AG10803 (cell line): ENCODE data around the gene HBM.

Source experiments
- DNase-seq: peaks from one replicate; pipeline ENCODE4 v3.0.0; 2010; ENCODE audit warnings: low read depth
- H3K4me3 ChIP-seq: 2 replicates; pipeline ENCODE4 v1.5.1; 2011; ENCODE audit warnings: mild to moderate bottlenecking, low read length, control low read depth
- TF ChIP-seq, protein P1 (sequence below): conservative IDR thresholded peaks from 2 replicates; pipeline ENCODE4 v1.5.1; 2011; ENCODE audit warnings: mild to moderate bottlenecking, low read length, control low read depth, inconsistent platforms

The HBM gene, protein sequence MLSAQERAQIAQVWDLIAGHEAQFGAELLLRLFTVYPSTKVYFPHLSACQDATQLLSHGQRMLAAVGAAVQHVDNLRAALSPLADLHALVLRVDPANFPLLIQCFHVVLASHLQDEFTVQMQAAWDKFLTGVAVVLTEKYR

DNA sequence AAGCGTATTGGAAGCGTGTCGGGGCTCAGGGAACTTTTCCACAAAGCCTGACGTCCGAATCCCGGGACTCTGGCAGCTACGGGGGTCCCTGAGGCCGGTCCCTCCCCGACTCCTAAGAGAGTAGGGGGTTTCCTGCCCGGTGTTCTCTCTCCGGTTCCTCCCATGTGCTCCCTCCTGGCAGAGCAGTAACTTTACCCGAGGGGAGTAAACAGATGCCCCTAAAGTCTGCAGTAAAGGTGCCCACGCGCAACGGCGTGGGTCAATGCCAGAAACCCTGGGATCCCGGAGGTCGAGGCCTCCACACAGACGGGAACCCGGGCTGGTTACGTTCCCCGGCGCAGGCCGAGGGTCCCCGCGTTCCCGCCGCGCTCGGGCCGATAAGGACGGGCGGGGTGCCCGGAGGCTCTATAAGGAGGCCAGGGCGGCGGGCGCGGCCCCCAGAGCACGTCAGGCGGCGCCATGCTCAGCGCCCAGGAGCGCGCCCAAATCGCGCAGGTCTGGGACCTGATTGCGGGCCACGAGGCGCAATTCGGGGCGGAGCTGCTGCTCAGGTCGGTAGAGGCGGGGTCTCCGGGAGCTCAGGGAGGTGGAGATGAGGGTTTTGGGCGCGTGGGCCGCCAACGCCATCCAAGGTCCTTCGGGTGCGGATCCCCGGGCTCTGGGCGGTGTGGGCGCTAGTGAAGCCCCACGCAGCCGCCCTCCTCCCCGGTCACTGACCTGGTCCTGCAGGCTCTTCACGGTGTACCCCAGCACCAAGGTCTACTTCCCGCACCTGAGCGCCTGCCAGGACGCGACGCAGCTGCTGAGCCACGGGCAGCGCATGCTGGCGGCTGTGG lies at the start of gene HBM:
Gene HBM (plus strand): TSS at position 440 of the 836 bp plus-strand sequence. CDS start 20 bp downstream, at position 460.
- TF ChIP-seq, protein P1, sequence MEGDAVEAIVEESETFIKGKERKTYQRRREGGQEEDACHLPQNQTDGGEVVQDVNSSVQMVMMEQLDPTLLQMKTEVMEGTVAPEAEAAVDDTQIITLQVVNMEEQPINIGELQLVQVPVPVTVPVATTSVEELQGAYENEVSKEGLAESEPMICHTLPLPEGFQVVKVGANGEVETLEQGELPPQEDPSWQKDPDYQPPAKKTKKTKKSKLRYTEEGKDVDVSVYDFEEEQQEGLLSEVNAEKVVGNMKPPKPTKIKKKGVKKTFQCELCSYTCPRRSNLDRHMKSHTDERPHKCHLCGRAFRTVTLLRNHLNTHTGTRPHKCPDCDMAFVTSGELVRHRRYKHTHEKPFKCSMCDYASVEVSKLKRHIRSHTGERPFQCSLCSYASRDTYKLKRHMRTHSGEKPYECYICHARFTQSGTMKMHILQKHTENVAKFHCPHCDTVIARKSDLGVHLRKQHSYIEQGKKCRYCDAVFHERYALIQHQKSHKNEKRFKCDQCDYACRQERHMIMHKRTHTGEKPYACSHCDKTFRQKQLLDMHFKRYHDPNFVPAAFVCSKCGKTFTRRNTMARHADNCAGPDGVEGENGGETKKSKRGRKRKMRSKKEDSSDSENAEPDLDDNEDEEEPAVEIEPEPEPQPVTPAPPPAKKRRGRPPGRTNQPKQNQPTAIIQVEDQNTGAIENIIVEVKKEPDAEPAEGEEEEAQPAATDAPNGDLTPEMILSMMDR: no peak
- no peak for DNase-seq
- H3K4me3 ChIP-seq: no peak within 1 kb of the TSS

DNA sequence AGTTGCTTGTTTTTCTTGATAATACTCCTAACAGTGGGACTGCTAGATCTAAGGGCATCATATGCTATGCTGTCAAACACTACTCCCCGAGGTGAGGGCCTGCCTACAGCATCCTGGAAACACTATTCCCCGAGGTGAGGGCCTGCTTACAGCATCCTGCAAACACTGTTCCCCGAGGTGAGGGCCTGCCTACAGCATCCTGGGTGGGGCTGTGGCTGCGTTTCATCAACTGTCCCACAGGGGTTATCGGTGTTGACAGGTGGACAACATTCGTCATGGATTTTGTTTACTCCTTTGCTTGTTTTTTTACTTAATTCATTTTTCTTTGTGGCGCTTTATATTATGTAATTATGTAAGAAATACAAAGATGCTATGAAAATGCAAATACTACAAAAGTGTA lies 49.8 kb upstream of the HBM start:
- TF ChIP-seq, protein P1: no peak
- H3K4me3 ChIP-seq: no peak overlapping the region

DNA sequence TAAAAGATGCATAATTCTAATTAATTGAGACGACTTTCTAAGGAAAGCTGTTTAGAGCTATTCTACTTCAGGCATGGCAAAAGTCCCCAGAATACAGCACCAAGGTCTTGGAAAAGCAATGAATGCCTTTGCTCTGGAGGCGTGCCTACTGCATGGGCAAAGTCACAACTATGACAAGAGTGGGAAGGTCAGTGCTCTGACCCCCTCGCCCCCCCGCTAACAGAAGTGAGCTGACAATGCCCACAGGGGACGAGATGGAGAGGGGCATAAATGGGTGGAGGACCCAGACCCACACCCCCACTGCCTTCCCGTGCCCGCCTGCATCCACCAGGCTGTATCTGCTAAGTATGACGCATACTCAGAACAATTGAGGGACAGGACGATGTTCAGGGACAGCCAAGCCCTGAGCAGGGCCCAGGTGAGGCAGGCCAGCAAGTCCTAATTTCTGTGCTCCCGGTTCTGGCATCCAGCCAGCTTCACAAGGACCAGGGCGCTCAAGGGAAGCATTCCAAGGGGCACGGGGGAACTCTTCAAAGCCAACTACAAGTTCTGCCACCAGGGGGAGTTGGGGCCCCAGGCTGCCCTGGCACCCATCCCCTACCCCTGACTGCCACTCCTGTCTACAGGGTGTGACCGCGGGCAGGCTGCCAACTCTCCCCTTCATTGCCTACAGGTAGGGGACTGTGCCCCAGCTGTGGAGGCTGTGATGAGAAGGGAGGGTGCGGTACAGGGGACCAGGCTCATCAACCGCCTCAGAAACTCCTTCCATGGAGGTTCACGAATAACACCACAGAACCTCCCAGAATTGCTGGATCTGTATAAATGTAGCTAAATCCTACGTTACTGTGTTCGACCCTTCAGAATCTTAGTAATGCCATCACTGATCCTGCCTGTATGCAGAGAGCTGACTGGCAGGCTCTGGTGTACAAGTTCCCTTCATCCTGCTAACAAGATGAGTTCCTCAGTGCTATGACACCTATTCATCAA lies 48.1 kb upstream of the HBM start:
- no peak overlapping the region for H3K4me3 ChIP-seq
- TF ChIP-seq, protein P1: peak; percentile 63
- DNase-seq: peak; percentile 28

More for the DNA sequence above, 49.8 kb upstream of the HBM start:
- no peak for DNase-seq

DNA sequence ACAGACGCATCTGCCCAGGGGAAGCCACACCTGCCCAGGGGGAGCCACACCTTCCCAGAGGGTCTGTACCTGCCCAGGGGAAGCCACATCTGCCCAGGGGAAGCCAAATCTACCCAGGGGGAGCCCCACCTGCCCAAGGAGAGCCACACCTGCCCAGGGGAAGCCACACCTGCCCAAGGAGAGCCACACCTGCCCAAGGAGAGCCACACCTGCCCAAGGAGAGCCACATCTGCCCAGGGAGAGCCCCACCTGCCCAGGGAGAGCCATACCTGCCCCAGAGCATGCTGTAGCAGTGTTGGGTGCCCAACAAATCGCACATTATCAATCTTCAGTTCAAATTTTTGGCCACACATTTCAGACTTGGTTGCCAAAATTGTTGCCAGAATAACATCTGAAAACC lies 46.9 kb upstream of the HBM start:
- no peak overlapping the region for H3K4me3 ChIP-seq
- no peak for DNase-seq
- TF ChIP-seq, protein P1: no peak

DNA sequence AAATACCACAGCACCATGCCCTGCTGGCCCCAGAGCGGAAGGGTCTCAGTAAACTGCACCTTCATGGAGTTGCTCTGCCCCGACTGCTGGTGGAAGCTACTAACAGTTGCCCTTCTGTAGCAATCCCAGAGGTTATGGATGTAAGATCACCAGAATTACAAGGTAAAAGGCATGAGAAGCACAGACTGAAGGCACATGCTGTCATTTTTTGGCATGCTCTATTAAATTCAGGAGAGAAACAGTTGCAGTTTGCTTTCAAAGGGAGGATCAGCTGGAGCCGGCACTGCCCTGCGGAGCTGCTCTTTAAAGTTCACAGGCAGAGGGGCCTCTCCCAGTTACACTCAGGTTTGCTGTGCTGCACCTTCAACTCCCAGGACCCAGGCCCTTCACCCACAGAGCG lies 46.5 kb upstream of the HBM start:
- H3K4me3 ChIP-seq: no peak overlapping the region
- TF ChIP-seq, protein P1: no peak
- DNase-seq: no peak

DNA sequence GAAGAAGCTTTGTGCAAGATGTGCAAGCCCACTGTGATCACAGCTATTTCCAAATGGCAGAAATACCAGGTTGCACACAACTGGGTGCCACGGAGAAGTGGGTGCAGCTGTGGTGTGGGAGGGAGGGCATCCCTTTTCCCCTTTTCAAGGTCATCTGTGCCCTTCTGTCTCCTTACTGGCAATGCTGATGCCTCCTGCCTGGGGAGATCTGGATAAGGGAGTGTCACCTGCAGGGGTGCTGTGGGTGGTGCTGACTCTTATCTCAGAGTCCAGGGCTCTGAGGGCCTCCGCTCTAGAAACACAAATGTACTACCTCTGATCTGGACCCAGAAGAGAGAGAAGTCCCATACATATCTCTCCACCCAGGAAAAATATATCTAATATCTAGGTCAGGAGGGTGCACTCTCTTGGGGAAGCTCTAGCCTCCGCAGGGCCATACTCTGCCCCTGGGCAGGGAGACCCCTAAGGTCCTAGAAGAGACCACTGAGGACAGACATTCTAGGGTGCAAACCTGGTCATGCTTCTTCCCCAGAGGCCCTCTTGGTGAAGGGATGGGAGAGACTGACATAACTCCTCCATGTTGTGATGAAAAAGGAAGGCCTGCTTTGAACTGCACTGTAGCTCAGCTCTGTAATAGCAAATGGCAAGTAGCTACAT lies 45.8 kb upstream of the HBM start:
- no peak for DNase-seq
- TF ChIP-seq, protein P1: no peak
- H3K4me3 ChIP-seq: no peak overlapping the region
